Thyroid gland (tissue), 4 donors: Measurements from ENCODE around the gene MEIOB.

ENCODE experiments used
- POLR2A ChIP-seq, 2 donors: fragments of 450-650 bp; IDR thresholded peaks; one replicate each; pipeline ENCODE4 v1.6.1; 2017; ENCODE audit warnings: antibody characterized with exemption in 2 of 2, mild to moderate bottlenecking in 2 of 2, moderate library complexity in 1 of 2
- TF ChIP-seq, protein P1 (sequence below), 6 experiments: fragments of 200-600 bp in 3 of 6; fragments of 450-650 bp in 3 of 6; sonication (generic) in 3 of 6; IDR thresholded peaks; one replicate each; pipeline ENCODE4 v1.5.1; 2016 to 2019; ENCODE audit warnings: antibody characterized with exemption in 6 of 6, mild to moderate bottlenecking in 2 of 6, inconsistent platforms in 1 of 6, moderate library complexity in 1 of 6

DNA sequence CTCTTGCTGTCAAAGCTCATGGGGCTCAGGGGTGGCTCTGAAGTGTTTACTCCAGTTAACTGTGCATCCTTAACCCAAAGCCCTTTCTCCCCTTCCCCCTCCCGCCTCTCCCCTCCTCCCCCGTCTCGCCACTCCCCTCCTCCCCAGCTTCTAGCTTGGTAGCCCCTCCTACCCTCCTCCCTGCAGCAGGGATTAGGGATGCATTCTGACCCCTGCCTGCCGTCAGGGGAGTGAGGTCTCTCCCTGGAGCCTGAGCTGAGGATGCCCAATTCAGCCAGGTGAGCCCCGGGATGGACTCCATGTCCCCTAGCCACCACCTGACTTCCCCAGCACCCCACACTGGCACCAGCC is 44.7 kb upstream of the MEIOB start:
- TF ChIP-seq, protein P1, sequence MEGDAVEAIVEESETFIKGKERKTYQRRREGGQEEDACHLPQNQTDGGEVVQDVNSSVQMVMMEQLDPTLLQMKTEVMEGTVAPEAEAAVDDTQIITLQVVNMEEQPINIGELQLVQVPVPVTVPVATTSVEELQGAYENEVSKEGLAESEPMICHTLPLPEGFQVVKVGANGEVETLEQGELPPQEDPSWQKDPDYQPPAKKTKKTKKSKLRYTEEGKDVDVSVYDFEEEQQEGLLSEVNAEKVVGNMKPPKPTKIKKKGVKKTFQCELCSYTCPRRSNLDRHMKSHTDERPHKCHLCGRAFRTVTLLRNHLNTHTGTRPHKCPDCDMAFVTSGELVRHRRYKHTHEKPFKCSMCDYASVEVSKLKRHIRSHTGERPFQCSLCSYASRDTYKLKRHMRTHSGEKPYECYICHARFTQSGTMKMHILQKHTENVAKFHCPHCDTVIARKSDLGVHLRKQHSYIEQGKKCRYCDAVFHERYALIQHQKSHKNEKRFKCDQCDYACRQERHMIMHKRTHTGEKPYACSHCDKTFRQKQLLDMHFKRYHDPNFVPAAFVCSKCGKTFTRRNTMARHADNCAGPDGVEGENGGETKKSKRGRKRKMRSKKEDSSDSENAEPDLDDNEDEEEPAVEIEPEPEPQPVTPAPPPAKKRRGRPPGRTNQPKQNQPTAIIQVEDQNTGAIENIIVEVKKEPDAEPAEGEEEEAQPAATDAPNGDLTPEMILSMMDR (IDR thresholded peaks at IDR 0.05) = no peak
- TF ChIP-seq POLR2A (IDR thresholded peaks at IDR 0.05) = no peak
